Panc1 (cell line): ENCODE measurements around the gene PTER. TPM values are rescaled to one million over a fixed set of nuclear protein-coding genes. Genes with fewer than 3 reads are reported as not detected.

Experiments used
- ATAC-seq: fragments of 200-7000 bp; cut with Tn5 transposase; 2 replicates; pipeline ENCODE4 v1.9.1; 2020; ENCODE audit warnings: mild to moderate bottlenecking, moderate library complexity
- BruUV-seq: library from RNA; stranded (reverse); fragments of 400-500 nt; replicated peaks from 2 replicates; lab custom pipeline; 2021; lab: Mats Ljungman, UMichigan
- CTCF ChIA-PET: fragments of 300-600 bp; sonication (Branson Sonifier 250); formaldehyde crosslinking; loops from one replicate; lab custom pipeline; 2022; ENCODE audit warnings: antibody characterized with exemption; lab: Charles Lee
- POLR2A ChIA-PET: fragments of 300-600 bp; sonication (Branson Sonifier 250); formaldehyde crosslinking; loops from one replicate; lab custom pipeline; 2022; ENCODE audit warnings: antibody characterized with exemption; lab: Charles Lee
- DNase-seq: peaks from one replicate; pipeline ENCODE4 v3.0.0-alpha.2; 2010; ENCODE audit warnings: low read depth, low spot score
- H3K27ac ChIP-seq: 2 replicates; pipeline ENCODE4 v1.5.1; 2011; ENCODE audit warnings: mild to moderate bottlenecking, low read length, inconsistent platforms
- H3K27me3 ChIP-seq: fragments of 200-500 bp; sonication (Bioruptor generic); 2 replicates; pipeline ENCODE4 v1.6.0; 2014; ENCODE audit warnings: low read length, inconsistent platforms; ENCODE audit not compliant: control insufficient read depth, insufficient read depth
- H3K36me3 ChIP-seq: fragments of 200-500 bp; sonication (Bioruptor generic); 2 replicates; pipeline ENCODE4 v1.5.1; 2014; ENCODE audit warnings: inconsistent platforms, mild to moderate bottlenecking, low read length, moderate library complexity; ENCODE audit not compliant: control insufficient read depth, insufficient read depth
- H3K4me1 ChIP-seq: 2 replicates; pipeline ENCODE4 v1.5.1; 2011; ENCODE audit warnings: inconsistent platforms, mild to moderate bottlenecking, low read length, moderate library complexity; ENCODE audit not compliant: control insufficient read depth, insufficient read depth
- H3K4me3 ChIP-seq, 2 experiments: 2 replicates each; pipeline ENCODE4 v1.5.1; 2011 to 2012; ENCODE audit warnings: low read depth in 2 of 2, low read length in 2 of 2, mild to moderate bottlenecking in 2 of 2, inconsistent platforms in 1 of 2, moderate library complexity in 1 of 2
- H3K9me3 ChIP-seq: fragments of 200-500 bp; sonication (Bioruptor generic); 2 replicates; pipeline ENCODE4 v1.5.1; 2014; ENCODE audit warnings: low read depth, mild to moderate bottlenecking, inconsistent platforms, low read length, moderate library complexity; ENCODE audit not compliant: control insufficient read depth, insufficient read depth
- POLR2AphosphoS5 ChIP-seq: IDR thresholded peaks from 2 replicates; pipeline ENCODE4 v1.6.1; 2012; ENCODE audit warnings: mild to moderate bottlenecking, low read depth, low read length, moderate library complexity
- REST ChIP-seq, 2 experiments: IDR thresholded peaks; 2 replicates each; pipeline ENCODE4 v1.6.1; 2011 to 2012; ENCODE audit warnings: low read depth in 2 of 2, control low read depth in 1 of 2, low read length in 1 of 2, mild to moderate bottlenecking in 1 of 2, moderate library complexity in 1 of 2; ENCODE audit not compliant: insufficient read depth in 1 of 2
- SIN3A ChIP-seq: IDR thresholded peaks from 2 replicates; pipeline ENCODE4 v1.6.1; 2012; ENCODE audit warnings: low read depth, mild to moderate bottlenecking, low read length, moderate library complexity, borderline replicate concordance; ENCODE audit not compliant: insufficient read depth
- TCF7L2 ChIP-seq: IDR thresholded peaks from 2 replicates; pipeline ENCODE4 v1.6.1; 2011; ENCODE audit warnings: mild to moderate bottlenecking, low read depth, low read length, inconsistent platforms
- in situ Hi-C: cut with HindIII; loops from 2 replicates; pipeline ENCODE4 v1.10.0; 2016; ENCODE audit warnings: low sequenced_read_pairs, low pct_unique_long_range_greater_than_20kb
- intact Hi-C: fragments of 100-400 bp; cut with micrococcal nuclease; formaldehyde crosslinking; loops from one replicate; pipeline ENCODE4 v1.10.0; 2022; ENCODE audit not compliant: unreplicated experiment
- total RNA-seq: library from RNA; stranded (reverse); gene quantifications from one replicate; pipeline ENCODE4 v1.2.1, GENCODE V29; 2021; ENCODE audit not compliant: unreplicated experiment
- TF ChIP-seq, protein P1 (sequence below): fragments of 450-650 bp; IDR thresholded peaks from 2 replicates; pipeline ENCODE4 v1.5.1; 2017; ENCODE audit warnings: mild to moderate bottlenecking

The PTER gene
- total RNA-seq, 1 experiment from 2014 or later = 8.8 TPM

DNA sequence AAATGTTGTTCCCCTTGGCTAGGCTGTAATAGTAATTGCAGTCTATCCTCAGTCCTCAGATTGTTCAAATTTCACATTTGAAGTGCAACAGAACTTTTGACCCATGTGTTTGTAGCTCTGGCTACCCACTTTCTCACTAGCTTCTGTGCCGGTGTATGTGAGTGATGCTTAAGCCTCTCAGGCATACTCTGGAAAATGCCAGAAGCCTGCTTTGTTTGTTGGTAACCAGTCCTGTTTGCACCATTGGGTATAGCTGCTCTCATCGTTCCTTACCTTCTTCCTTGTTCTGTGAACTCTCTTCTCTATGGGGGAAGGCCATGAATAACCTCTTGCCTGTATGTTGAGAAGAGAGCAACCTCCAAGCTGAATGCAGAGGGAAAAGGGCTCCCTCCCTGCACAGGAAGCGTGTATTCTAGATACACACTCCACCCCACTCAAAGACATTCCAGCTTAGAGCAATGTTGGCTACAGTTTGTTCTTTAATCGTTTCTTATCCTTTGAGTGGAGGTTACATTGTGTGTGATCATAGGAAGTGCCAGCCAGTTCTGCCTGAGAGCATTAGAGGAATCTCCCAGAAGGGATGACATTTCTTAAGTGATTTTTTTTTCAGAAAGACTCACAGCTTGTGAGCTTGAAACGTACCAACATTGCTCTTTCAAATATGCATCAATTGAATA is 44.4 kb downstream of the PTER start:
- no peaks in the 10 kb centered on the region for H3K4me1 ChIP-seq
- BruUV-seq = no TSS peak
- CTCF ChIA-PET = no interaction called here
- no peak for DNase-seq
- no peaks in the 10 kb centered on the region for H3K9me3 ChIP-seq
- no peaks in the 10 kb centered on the region for H3K36me3 ChIP-seq
- intact Hi-C loops = no loop called here
- POLR2A ChIA-PET = no interaction called here
- TF ChIP-seq POLR2AphosphoS5 (no peak), REST (IDR thresholded peaks at IDR 0.05; ENCODE audit: insufficient read depth in 1 of 2, low read depth in 2 of 2, low read length in 1 of 2) (no peak), TCF7L2 (no peak), SIN3A (no peak)
- TF ChIP-seq, protein P1, sequence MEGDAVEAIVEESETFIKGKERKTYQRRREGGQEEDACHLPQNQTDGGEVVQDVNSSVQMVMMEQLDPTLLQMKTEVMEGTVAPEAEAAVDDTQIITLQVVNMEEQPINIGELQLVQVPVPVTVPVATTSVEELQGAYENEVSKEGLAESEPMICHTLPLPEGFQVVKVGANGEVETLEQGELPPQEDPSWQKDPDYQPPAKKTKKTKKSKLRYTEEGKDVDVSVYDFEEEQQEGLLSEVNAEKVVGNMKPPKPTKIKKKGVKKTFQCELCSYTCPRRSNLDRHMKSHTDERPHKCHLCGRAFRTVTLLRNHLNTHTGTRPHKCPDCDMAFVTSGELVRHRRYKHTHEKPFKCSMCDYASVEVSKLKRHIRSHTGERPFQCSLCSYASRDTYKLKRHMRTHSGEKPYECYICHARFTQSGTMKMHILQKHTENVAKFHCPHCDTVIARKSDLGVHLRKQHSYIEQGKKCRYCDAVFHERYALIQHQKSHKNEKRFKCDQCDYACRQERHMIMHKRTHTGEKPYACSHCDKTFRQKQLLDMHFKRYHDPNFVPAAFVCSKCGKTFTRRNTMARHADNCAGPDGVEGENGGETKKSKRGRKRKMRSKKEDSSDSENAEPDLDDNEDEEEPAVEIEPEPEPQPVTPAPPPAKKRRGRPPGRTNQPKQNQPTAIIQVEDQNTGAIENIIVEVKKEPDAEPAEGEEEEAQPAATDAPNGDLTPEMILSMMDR = no peak
- ATAC-seq = no peak
- in situ Hi-C loops = no loop called here
- no peaks in the 10 kb centered on the region for H3K27me3 ChIP-seq
- H3K4me3 ChIP-seq = no peak overlapping the region
- H3K27ac ChIP-seq = no peak overlapping the region

GRCh38 chr10:16483241-16483917 is 46.6 kb downstream of the PTER start:
- no TSS peak for BruUV-seq
- H3K36me3 ChIP-seq = no peaks in the 10 kb centered on the region
- H3K4me1 ChIP-seq = no peaks in the 10 kb centered on the region
- TF ChIP-seq, protein P1 = no peak
- TF ChIP-seq SIN3A (no peak), POLR2AphosphoS5 (no peak), REST (IDR thresholded peaks at IDR 0.05; ENCODE audit: insufficient read depth in 1 of 2, low read depth in 2 of 2, low read length in 1 of 2) (no peak), TCF7L2 (no peak)
- no peak for ATAC-seq
- DNase-seq = no peak
- in situ Hi-C loops = no loop called here
- ChIA-PET CTCF (no interaction called here), POLR2A (no interaction called here)
- no peaks in the 10 kb centered on the region for H3K9me3 ChIP-seq
- intact Hi-C loops = no loop called here
- H3K27ac ChIP-seq = no peak overlapping the region
- no peak overlapping the region for H3K4me3 ChIP-seq
- H3K27me3 ChIP-seq = no peaks in the 10 kb centered on the region
